Raji (cell line): Measurements from ENCODE around the gene GDF9.

Experiments
- POLR2A ChIP-seq: IDR thresholded peaks from 2 replicates; pipeline ENCODE4 v1.6.1; 2011; ENCODE audit warnings: low read depth, low read length, control low read depth; ENCODE audit not compliant: insufficient read depth

Gene GDF9

DNA sequence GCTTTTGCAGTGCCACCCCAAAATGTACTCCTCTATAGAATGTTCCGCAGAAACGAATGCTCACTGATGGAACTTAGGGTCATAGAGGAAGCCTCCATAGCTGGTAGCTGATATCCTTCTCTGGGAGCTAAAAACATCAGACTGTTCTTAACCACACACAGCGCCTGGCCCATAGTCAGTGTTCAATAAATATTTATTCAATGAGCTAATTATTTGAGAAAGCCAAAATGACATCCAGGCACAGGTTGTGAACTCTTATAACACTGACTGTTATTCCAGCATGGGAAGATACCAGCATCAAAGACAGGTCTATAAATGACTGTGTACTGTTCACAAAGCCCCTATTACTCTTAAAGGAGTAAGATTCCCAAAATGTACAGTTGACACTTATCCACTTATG is 12.9 kb downstream of the GDF9 start:
- TF ChIP-seq POLR2A, result no peak

DNA sequence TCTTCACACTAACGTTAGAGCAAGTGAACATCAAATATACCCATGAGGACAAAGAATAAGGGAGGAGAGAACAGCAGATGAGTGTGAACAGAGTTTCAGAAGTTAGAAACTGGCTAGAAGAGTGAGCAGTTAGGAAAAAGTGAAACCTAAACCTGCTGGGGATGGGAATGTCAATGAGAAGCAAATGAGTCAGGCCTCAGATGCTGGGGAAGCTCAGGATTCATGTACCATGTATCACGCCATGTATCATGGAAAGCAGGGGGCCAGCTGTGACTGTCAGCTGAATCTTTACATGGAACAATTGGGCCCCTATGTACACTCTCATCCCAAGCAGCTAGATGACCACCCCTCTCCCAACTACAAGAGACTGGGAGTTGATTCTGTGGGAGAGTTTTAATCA is 16.2 kb downstream of the GDF9 start:
- no peak for TF ChIP-seq POLR2A

DNA sequence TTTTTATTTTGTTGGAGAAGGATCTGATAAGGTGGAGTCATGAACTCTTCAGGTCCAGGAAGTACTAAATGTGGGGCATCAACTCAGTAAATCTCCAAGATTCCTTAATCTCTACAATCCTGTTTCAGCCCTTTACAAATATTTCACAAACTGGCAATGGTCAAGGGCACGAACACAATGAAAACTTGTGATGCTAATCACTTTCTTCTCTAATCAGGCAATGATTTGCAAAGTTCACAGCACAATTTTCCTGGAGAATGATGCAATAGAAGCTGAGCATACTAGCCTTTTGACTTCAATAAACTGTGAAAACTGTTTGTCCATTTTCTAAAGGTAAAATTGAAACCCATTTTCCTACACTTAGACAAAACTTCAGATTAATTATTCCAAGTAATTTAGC is 16.9 kb downstream of the GDF9 start:
- TF ChIP-seq POLR2A, result no peak

DNA sequence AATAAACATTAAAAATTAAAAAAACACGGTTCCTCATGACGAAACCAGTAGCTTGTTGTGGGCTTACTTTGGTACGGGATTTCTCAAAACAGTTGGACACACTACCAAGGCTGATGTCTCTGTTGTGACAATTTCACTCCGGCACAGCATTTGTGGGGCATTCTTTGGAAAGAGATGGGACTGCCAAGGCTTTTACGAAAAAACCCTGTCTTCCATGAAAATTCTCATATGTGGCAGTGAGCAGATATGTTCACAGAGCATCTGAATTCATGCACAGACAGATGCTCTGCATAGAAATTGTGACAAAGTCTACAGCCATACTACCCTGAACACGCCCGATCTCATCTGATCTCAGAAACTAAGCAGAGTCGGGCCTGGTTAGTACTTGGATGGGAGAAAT is 18.0 kb downstream of the GDF9 start:
- TF ChIP-seq POLR2A, result no peak

DNA sequence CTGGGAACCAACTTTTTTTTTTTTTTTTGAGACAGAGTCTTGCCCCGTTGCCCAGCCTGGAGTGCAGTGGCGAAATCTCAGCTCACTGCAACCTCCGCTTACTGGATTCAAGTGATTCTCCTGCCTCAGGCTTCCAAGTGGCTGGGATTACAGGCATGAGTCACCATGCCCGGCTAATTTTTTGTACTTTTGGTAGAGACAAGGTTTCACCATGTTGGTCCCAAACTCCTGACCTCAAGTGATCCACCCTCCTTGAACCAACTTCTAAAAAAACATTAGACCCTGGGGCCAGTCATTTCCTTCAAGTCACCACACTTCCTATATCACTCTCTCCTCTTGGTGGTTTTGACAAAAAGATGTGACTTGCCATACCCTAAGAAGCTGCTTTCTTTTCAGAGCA is 25.0 kb downstream of the GDF9 start:
- no peak for TF ChIP-seq POLR2A

DNA sequence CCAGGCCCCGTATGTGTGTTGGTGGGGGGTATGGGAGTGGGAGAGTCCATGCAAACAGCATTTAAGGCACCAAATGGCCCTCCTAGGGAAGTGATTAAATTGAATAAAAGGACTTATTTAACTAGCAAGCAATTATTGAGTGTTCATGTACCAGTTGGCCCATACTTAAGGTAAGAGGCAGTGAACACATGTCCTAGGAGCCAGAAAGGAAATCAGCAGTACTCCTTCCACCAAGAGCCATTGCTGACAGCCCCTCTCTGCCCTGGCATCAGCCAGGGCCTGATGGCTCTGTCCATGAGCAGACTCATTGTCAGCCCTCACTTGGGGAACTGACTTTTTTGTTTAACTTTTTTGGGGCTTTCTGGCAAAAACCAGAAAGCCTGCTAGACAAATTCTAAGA is 25.4 kb downstream of the GDF9 start:
- no peak for TF ChIP-seq POLR2A

DNA sequence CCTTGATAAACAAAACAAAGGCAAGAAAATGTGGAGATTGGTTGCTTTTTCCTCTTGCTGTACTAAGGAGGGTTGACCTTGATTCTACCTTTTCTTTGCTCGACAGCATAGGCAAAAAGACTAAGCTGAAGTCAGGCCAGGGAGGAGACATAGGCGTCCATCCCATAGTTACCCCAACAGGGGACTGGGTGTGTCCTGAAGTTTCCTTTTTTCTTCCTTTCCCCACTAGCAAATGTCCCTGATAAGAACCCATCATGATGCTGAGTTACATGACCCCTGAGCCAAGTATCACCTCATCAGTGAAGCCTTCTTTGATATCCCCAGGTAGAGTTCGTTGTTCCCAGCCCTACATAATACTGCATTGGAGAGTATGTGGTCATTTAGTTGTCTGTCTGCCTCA is 26.0 kb downstream of the GDF9 start:
- no peak for TF ChIP-seq POLR2A

DNA sequence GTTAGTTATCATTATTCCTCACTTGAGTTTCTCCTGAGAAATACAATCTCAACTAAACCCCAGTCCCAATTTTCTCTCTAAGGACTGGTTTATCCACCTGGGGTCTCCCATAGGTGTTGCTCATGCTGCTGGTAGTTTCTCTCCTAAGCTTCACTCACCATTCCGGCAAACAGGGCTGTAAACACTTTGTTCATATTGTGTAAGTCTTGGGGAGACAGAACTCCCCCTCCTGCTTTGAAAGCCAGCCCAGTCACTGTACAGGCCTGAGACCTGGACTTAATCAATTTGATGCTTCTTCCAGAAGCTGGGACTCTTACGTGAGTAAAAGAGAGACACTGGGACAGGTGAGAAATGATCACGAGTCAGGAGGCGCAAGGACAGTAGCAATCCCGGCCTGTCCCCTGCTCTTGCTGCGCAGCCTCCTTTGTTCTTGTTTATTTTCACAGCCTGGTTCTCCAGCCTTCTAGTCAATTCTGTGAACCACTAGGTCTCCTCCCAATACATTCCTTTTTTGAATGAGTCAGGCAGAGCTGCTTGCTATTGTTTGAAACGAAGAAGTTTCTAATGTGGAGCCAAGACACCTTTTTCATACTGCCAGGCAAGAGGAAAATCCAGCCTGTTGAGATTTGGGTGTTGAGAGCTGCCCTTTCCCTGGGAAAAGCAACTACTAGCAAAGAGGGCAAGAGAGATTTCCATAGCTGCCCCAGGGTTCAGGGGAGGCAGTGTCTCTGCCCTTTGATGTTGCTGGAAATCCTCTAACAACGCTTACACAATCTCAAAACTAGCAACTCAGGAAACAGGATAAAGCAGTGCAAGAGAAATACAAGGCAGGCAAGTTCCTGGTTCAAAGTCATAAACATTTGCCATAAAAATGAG is 26.6 kb downstream of the GDF9 start:
- no peak for TF ChIP-seq POLR2A

DNA sequence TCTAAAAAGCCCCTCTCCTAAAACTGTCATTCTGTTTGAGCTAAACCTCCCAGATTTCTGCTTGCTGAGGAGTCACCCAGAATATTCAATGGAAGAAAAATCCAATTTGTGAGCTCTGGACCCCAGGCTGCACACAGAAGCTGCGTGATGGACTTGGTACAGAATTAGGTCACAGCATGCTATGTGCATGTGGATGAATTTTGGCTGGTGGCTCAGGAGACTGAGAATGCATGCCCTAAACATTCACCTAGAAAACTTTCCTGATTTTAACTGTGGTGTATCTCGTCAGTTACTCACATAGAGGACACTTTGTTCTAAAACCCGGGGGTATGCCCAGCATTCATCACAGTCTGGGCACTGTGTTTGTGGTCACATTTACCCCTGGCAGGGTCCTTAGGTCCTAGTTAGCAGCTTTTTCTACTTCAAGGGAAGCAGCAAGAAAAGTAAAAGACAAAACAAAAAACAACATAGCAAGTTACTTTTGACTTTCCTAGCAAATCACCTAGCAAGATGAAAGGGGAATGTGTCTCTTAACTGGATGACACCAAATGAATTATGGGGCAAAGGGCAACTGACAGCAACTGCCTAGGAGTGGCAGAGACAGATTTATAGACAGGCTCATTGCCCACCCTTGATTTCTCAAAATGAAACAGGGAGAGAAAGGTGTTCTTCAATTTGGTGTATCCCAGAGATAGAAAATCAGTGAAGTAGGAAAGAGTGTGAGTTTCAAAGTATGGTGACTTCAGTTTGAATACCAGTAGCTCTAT is 27.6 kb downstream of the GDF9 start:
- TF ChIP-seq POLR2A, result no peak

DNA sequence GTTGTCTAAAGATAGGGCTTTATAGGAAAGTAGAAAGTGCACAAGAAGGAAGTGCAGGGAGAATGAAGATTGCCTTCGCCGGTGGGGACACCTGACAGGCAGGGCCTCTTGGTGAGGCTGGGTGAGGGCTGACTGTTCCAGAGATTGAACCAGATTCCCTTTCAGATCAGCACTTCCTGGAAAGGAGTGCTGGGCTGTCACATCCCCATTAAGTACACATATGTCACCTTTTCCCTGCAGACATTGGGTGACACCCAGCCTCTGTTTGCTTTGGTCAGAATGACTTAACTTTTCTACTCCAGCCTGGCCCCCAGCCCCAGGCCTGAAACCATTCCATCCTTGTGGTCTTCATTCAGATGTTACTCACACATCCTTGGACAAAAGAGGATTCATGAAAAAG is 28.4 kb downstream of the GDF9 start:
- TF ChIP-seq POLR2A, result no peak

DNA sequence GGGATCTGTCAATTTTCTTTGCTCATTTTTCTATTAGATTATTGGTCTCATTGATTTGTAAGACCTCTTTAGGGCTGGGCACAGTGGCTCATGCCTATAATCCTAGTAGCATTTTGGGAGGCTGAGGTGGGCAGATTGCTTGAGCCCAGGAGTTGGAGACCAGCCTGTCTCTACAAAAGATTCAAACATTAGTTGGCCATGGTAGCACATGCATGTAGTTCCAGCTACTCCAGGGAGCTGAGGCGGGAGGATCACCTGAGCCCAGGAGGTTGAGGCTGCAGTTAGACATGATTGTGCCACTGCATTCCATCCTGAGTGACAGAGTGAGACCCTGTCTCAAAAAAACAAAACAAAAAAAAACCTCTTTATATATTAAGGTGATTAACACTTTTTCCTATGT is 29.4 kb downstream of the GDF9 start:
- no peak for TF ChIP-seq POLR2A

DNA sequence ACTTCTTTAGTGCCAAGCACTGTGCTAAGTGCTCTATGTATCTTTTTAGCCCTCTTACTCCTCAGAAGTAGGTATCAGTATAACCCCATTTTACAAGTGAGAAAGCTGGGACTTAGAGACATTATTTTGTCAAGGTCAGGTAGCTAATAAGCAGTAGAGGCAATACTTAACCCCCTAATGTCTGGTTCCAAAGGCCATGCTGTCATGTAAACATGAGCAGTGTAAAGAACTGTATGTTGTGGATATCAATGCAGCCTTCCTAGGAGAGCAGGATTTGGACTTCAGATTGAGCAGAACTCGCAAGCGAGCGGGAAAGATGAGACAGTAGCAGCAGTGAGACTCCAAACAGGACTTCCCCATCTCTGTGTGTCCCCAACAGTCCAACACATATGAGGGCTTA is 32.2 kb downstream of the GDF9 start:
- no peak for TF ChIP-seq POLR2A

DNA sequence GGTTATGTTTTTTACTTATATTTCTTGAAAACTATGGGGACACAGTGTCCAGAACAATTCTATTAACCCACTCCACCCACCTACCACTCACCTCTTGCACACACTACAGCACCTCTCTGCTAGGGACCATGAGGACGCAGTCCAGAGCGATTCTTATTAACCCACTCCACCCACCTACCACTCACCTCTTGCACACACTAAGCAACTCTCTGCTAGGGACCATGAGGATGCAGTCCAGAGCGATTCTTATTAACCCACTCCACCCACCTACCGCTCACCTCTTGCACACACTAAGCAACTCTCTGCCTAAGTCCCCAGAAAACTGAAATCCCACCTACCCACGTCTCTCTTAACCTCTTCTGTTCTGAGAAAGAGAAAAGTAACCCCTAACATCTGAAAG is 33.7 kb downstream of the GDF9 start:
- no peak for TF ChIP-seq POLR2A

DNA sequence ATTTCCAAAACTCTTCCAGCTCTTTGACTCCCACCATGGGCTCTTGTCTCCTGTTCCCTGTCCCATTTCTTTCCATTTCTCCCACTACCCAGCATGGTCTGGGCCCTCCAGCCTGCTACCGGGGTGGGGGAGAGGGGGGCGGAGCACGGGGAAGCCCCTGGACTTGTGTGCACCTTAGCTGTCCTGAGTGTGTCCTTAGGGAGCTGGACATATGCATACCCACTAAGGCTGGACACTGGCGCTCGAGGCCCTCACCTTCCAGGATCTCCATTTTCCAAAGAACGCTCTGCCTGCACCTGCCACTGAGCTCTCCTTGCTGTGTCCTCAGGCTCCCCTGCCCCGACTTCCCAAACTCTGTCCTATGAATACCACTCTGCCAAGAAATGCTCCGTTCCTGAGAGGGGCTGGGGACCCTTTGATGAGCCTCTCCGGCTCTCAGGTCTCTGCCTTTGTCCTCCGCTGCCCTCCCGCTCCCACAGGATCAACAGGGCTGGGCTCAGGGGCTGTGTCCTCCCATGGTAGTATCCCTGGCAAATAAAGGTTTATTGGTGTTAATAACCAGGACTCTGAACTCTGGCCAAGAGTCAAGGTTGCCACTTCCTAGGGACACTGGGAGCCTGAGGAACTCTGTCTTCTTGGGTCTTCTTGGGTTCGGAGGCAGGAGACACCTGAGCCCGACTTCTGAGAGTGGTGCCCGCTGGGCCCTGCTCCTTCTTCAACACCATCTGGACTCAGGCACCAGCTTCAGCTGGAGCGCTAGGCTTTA is 35.0 kb downstream of the GDF9 start:
- no peak for TF ChIP-seq POLR2A

DNA sequence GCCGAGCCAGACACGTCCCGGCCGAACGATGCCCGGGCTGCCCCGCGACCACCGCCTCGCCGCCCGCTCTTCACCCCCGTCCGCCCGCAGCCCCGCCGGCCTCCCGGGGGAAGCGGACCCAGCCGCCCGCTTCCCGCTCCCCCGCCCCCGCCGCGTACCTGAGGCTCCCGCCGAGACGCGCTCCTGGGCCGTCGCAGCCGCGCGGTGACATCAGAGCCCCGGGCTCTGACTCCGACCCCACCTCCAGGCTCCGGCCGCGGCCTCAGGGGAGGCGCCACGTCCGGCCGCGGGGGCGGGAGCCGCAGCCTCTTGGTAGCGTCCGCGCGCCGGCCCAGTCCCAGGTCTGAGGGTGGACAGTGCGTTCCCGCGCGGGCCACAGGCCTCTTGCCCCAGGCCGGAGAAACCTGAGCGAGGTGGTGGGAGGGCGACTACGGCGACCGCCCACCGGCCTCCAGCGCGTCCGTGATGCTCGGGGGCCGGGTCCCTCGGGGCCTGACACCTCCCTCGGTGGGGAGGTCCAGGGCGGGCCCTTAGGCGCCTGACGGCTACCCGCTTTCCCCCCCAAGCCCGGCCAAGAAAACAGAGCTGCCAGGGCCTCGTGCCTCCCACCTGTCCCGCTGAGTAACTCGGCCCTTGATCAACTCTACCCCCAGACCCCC is 35.7 kb downstream of the GDF9 start, which contains the start of gene SHROOM1:
Gene SHROOM1 (minus strand): TSS at position 212 of the 659 bp plus-strand sequence. CDS start 4,507 bp downstream, outside the sequence.
- no peak for TF ChIP-seq POLR2A

DNA sequence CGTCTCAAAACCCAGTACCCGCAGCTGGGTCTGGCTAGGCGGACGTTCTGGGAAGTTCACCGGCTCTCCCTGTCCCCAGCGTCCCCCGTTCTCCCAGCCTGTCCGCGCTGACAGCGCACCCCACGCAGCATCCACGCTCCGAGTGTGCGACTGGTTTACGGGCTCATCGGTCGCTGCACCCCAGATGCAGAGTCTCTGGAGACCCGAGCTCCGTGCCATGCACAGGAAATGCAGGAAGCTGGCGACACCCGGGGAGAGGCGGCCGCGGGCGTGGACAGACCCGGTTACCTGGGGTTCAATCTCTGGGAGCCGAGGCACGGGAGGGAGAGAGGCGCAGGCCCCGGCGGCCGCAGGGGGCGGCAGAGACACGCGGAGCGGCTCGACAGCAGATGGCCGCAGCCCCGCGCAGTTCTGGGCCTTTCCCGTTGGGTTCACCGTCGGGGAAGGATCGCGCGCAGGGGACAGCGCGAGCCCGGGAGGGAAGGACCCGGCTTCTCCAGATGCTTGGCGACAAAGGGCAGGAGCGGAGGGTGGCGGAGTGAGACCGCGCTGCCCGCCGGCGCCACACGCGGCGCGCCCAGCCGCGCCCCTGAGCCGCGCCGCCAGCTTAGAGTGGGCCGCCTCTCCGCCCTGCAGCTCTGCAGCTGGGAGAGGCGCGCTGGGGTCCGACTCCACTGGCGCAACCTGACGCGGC is 36.4 kb downstream of the GDF9 start:
- TF ChIP-seq POLR2A, result 0 out of 2 replicates have a peak, but pooled peaks have one; percentile 39
